CD8-positive, alpha-beta memory T cell (primary cell): Measurements from ENCODE around the gene BDKRB1. TPM values are rescaled to one million over a fixed set of nuclear protein-coding genes. Genes with fewer than 3 reads are reported as not detected.

Experiments used
- CTCF ChIA-PET: fragments of 350-600 bp; sonication (Branson Sonifier 250); formaldehyde crosslinking; loops from one replicate; lab custom pipeline; 2021; ENCODE audit warnings: antibody characterized with exemption; lab: Charles Lee
- POLR2A ChIA-PET: fragments of 350-600 bp; sonication (Branson Sonifier 250); formaldehyde crosslinking; loops from one replicate; lab custom pipeline; 2021; ENCODE audit warnings: antibody characterized with exemption; lab: Charles Lee
- DNase-seq, 5 donors: peaks; one replicate each; pipeline versions ENCODE4 v3.0.0 to v3.0.0-alpha.2; 2020 to 2022; ENCODE audit warnings: mixed read lengths in 1 of 5
- H3K27ac ChIP-seq: one replicate; pipeline ENCODE4 v1.7.0; 2013; ENCODE audit warnings: low read depth, mild to moderate bottlenecking, low read length, moderate library complexity
- H3K27me3 ChIP-seq: 2 replicates; pipeline ENCODE4 v1.7.0; 2013; ENCODE audit warnings: low read length, mild to moderate bottlenecking; ENCODE audit not compliant: insufficient read depth, poor library complexity, severe bottlenecking
- H3K36me3 ChIP-seq: 2 replicates; pipeline ENCODE4 v1.7.0; 2013; ENCODE audit warnings: mild to moderate bottlenecking, low read length, moderate library complexity; ENCODE audit not compliant: insufficient read depth
- H3K4me1 ChIP-seq: 2 replicates; pipeline ENCODE4 v1.7.0; 2013; ENCODE audit warnings: mild to moderate bottlenecking, low read length, moderate library complexity; ENCODE audit not compliant: insufficient read depth
- H3K4me3 ChIP-seq: 2 replicates; pipeline ENCODE4 v1.7.0; 2013; ENCODE audit warnings: mild to moderate bottlenecking, low read length
- H3K9me3 ChIP-seq: 2 replicates; pipeline ENCODE4 v1.7.0; 2013; ENCODE audit warnings: mild to moderate bottlenecking, low read length
- H3K27ac Mint-ChIP-seq, 8 donors: one replicate each; pipeline ENCODE4 v1.8.0; 2020 to 2021; ENCODE audit warnings: mixed read lengths in 8 of 8, mild to moderate bottlenecking in 6 of 8, inconsistent platforms in 3 of 8, moderate library complexity in 3 of 8
- H3K27me3 Mint-ChIP-seq, 2 donors: one replicate each; pipeline ENCODE4 v1.8.0; 2020 to 2021; ENCODE audit warnings: mixed read lengths in 2 of 2, mild to moderate bottlenecking in 1 of 2, moderate library complexity in 1 of 2
- H3K36me3 Mint-ChIP-seq, 3 donors: one replicate each; pipeline ENCODE4 v1.8.0; 2020 to 2021; ENCODE audit warnings: mixed read lengths in 3 of 3, inconsistent platforms in 1 of 3, mild to moderate bottlenecking in 1 of 3
- H3K4me1 Mint-ChIP-seq, 3 donors: one replicate each; pipeline ENCODE4 v1.8.0; 2020 to 2021; ENCODE audit warnings: mixed read lengths in 3 of 3, inconsistent platforms in 1 of 3, mild to moderate bottlenecking in 1 of 3
- H3K4me3 Mint-ChIP-seq, 7 donors: one replicate each; pipeline ENCODE4 v1.8.0; 2020 to 2021; ENCODE audit warnings: mixed read lengths in 7 of 7, mild to moderate bottlenecking in 6 of 7, moderate library complexity in 4 of 7, inconsistent platforms in 2 of 7
- H3K9me3 Mint-ChIP-seq, 5 donors: one replicate each; pipeline ENCODE4 v1.8.0; 2020 to 2022; ENCODE audit warnings: mixed read lengths in 5 of 5, mild to moderate bottlenecking in 3 of 5, moderate library complexity in 2 of 5, inconsistent platforms in 1 of 5
- polyA plus RNA-seq: library from polyadenylated mRNA; unstranded; fragments of 300-500 nt; fragmentation: Illumina TruSeq; gene quantifications from one replicate; pipeline ENCODE4 v1.2.3, GENCODE V29; 2021
- total RNA-seq, 2 experiments: library from RNA; stranded (reverse); gene quantifications; one replicate each; pipeline ENCODE4 v1.2.3, GENCODE V29; 2021

The BDKRB1 gene
- total and polyA plus RNA-seq, 3 experiments from 2014 or later, result not detected

DNA sequence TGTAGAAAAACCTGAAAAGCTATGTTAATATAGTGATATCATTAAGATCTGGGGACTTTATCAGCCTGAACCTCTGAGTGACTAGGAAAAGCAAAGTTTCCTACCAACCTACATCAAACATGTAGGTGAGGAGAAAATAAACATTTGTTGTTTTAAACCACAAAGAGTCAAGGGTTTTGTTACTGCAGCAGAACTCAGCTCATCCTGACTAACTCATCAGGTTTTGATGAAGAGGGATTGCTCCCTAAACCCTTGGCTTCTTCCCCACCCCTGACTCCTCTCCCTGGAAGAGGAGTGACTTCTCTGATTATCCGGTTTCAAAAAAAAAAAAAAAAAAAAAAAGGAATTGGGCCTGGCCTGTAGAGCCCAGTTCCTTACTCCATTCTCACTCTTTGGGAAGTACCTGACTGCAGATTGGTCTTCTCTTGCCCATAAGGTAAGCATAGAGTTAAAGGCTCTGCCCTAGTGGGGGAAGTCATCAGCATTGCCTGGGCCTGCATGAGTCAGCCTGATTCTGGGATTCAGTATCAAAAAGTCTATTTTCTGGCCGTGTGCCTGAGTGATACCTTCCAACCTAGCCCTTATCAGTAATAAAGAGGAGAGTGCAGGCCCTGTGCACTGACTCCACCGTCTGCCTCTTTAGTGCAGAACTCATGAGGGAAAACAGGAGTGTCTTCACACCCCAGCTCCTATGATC lies 16.9 kb downstream of the BDKRB1 start:
- Histone ChIP-seq H3K4me1 (no peaks in the 10 kb centered on the region), H3K9me3 (peaks cover 4% of the 10 kb centered on the region), H3K36me3 (no peaks in the 10 kb centered on the region), H3K27me3 (no peaks in the 10 kb centered on the region), H3K27ac (no peak overlapping the region), H3K4me3 (no peak overlapping the region)
- ChIA-PET CTCF (interaction anchor here (1.0 kb wide), 1 partner anchor 14 kb away, joined by 3 read pairs; no protein-coding TSS in a partner anchor), POLR2A (no interaction called here)
- no peak for DNase-seq
- Mint-ChIP-seq H3K4me3 (no peak overlapping the region), H3K4me1 (no peaks in the 10 kb centered on the region), H3K27me3 (peaks cover 5% of the 10 kb centered on the region in 2 donors), H3K27ac (no peak overlapping the region), H3K36me3 (peaks cover 0 to 9% (median 0%) of the 10 kb centered on the region in 3 donors), H3K9me3 (peaks cover 0 to 13% (median 5%) of the 10 kb centered on the region in 5 donors)

DNA sequence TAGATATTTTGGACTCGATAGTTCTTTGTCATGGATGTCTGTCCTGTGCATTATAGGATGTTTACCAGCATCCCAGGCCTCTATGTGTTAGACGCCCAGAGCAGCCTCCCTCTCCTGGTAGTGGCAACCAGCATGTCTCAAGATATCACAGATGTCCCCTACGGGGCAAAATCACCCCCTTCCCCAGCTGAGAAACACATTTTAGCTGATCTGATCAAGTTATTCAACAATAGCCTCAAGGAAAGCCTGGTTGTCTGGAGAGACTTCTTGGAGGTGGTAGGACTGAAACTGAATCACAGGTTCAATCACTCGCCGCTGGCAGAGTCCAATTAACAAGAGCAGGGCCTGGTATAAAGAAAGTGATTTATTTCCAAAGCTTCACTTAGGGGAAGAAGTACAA lies 17.6 kb downstream of the BDKRB1 start:
- POLR2A ChIA-PET, result no interaction called here

DNA sequence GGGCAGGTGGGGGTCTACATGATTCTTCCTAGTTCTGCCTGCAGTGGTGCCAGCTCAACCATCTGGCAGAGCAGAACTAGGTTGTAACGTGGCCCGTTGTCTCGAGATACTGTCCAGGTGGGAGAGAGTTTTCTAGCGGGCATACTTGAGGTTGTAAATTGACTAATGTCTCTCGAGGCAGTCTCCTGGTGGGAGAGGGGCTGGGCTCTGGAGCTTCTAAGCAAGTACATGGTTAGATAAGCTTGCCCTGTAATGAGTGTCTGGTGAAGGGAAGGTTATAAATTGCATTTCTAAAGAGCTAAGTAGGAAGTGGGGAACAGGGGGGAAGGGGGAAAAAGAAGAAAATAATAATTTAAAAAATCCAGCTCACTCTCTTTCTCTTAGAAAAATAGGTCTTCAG lies 18.1 kb downstream of the BDKRB1 start:
- no peak overlapping the region for H3K27ac ChIP-seq
- H3K9me3 Mint-ChIP-seq, result peaks cover 3 to 20% (median 10%) of the 10 kb centered on the region in 5 donors
- ChIA-PET POLR2A (no interaction called here), CTCF (no interaction called here)
- H3K4me1 Mint-ChIP-seq, result no peaks in the 10 kb centered on the region
- H3K36me3 Mint-ChIP-seq, result peaks cover 0 to 10% (median under 1%) of the 10 kb centered on the region in 3 donors
- H3K9me3 ChIP-seq, result peaks cover 4% of the 10 kb centered on the region
- no peaks in the 10 kb centered on the region for H3K4me1 ChIP-seq
- H3K27ac Mint-ChIP-seq, result peak overlapping the region in 1 of 8 donors; percentile 16
- DNase-seq, result no peak
- H3K4me3 ChIP-seq, result no peak overlapping the region
- no peaks in the 10 kb centered on the region for H3K36me3 ChIP-seq
- H3K27me3 ChIP-seq, result no peaks in the 10 kb centered on the region
- no peak overlapping the region for H3K4me3 Mint-ChIP-seq
- H3K27me3 Mint-ChIP-seq, result peaks cover 5% of the 10 kb centered on the region in 2 donors

More for the DNA sequence above, 17.6 kb downstream of the BDKRB1 start:
- DNase-seq, result no peak
- Histone ChIP-seq H3K4me1 (no peaks in the 10 kb centered on the region), H3K36me3 (no peaks in the 10 kb centered on the region), H3K9me3 (peaks cover 4% of the 10 kb centered on the region), H3K27me3 (no peaks in the 10 kb centered on the region), H3K27ac (no peak overlapping the region), H3K4me3 (no peak overlapping the region)
- no peaks in the 10 kb centered on the region for H3K4me1 Mint-ChIP-seq
- H3K36me3 Mint-ChIP-seq, result peaks cover 0 to 10% (median 0%) of the 10 kb centered on the region in 3 donors
- H3K4me3 Mint-ChIP-seq, result no peak overlapping the region
- H3K27ac Mint-ChIP-seq, result no peak overlapping the region
- CTCF ChIA-PET, result no interaction called here
- H3K27me3 Mint-ChIP-seq, result peaks cover 5% of the 10 kb centered on the region in 2 donors
- H3K9me3 Mint-ChIP-seq, result peaks cover under 1 to 18% (median 8%) of the 10 kb centered on the region in 5 donors

DNA sequence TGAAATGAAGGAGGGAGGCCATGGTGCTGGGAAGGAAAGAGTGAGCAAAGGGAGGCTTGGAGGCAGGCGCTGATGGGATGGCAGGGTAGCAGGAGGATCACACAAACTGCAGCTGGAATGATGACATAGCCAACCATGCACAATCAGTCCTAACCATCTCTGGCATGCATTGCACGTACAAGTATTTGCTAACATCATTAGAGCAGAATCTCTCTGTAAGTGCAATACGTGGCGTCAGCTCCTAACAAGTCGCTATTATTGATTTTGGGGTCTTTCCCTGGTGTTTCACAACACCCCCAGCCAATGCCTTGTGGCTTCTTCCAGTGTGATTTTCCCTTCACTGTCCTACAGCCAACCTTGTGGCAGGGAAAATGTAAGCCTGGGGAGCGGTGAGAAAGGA lies 18.5 kb downstream of the BDKRB1 start:
- peaks cover 0 to 14% (median 3%) of the 10 kb centered on the region in 3 donors for H3K36me3 Mint-ChIP-seq
- Histone ChIP-seq H3K4me3 (no peak overlapping the region), H3K27me3 (no peaks in the 10 kb centered on the region), H3K9me3 (peaks cover 4% of the 10 kb centered on the region), H3K27ac (no peak overlapping the region), H3K4me1 (no peaks in the 10 kb centered on the region), H3K36me3 (no peaks in the 10 kb centered on the region)
- peak overlapping the region in 2 of 8 donors; percentile 7 to 42 for H3K27ac Mint-ChIP-seq
- ChIA-PET CTCF (no interaction called here), POLR2A (no interaction called here)
- no peak overlapping the region for H3K4me3 Mint-ChIP-seq
- no peaks in the 10 kb centered on the region for H3K4me1 Mint-ChIP-seq
- peaks cover 3 to 20% (median 10%) of the 10 kb centered on the region in 5 donors for H3K9me3 Mint-ChIP-seq
- H3K27me3 Mint-ChIP-seq, result peaks cover 3 to 5% of the 10 kb centered on the region in 2 donors
- no peak for DNase-seq

DNA sequence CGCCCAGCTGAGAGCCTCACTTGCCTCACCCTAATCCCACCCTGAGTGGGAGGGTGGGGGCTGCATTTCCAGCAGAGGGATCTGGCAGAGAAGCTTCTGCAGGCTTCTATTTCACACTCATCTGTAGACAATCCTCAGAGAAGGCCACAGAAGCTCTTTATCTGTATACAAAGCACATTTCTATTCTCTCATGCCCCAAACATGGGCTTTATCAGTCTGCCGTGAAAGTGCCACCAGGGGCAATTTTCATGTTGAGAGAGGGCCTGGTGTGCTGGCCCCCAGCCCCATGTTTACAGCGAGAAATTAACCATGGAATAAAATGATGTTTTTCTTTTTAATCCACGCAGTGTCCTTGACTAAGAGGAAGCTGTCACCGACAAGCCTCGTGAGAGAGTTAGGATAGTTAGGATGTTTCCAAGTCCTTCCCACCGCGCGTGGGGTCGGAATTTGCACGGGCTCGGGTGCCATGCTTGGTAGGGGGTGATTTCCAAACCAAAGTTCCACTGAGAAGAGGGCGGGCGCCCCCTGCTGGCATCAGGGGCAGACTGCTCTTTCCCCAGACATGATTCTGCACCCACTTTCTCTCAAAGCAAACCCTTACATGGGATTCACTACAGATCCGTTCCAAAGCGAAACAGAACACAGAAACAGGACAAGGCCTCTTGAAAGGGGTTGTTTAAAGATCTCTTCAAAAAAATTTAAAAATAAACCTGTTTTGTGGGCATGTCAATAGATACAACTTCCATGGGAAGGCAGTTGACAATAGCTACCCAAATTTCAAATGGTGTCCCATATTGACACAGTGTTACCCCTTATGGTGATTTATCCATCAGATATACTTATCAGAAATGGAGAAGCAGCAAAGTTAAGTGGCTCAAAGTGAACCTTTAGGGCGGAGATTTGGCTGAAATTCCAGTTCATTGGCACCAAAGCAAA lies 19.4 kb downstream of the BDKRB1 start:
- H3K9me3 Mint-ChIP-seq, result peaks cover 3 to 20% (median 10%) of the 10 kb centered on the region in 5 donors
- peaks cover 4% of the 10 kb centered on the region for H3K9me3 ChIP-seq
- H3K4me3 Mint-ChIP-seq, result no peak overlapping the region
- DNase-seq, result peak; percentile 13 to 54 (median 35)
- peaks cover 5 to 14% (median 5%) of the 10 kb centered on the region in 3 donors for H3K36me3 Mint-ChIP-seq
- H3K4me1 ChIP-seq, result no peaks in the 10 kb centered on the region
- H3K27ac ChIP-seq, result no peak overlapping the region
- no peaks in the 10 kb centered on the region for H3K4me1 Mint-ChIP-seq
- H3K4me3 ChIP-seq, result no peak overlapping the region
- POLR2A ChIA-PET, result no interaction called here
- no peaks in the 10 kb centered on the region for H3K27me3 ChIP-seq
- H3K27ac Mint-ChIP-seq, result no peak overlapping the region
- peaks cover 0 to 3% of the 10 kb centered on the region in 2 donors for H3K27me3 Mint-ChIP-seq
- H3K36me3 ChIP-seq, result no peaks in the 10 kb centered on the region
- CTCF ChIA-PET, result no interaction called here

DNA sequence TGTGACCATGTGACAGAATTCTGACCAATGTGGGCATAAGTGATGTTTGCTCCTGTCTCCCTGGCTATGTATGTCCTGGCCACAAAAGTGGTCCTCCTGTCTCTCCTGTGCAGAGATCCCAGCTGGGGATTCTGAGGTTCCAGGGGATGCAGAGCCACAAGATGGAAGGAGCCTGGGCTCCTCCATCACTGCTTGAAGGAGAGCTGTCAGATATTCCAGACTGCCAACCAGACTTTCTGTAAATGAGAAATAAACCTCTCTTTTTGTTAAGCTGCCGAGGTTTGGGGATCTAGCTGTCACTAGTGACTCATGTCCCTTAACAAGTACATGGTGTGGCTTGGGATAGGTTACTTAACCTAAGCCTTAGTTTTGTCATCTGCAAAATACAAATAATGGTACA lies 21.9 kb downstream of the BDKRB1 start:
- no peak for DNase-seq
- Mint-ChIP-seq H3K4me3 (no peak overlapping the region), H3K4me1 (no peaks in the 10 kb centered on the region), H3K27ac (no peak overlapping the region), H3K9me3 (peaks cover 3 to 15% (median 6%) of the 10 kb centered on the region in 5 donors), H3K36me3 (peaks cover 7 to 15% (median 14%) of the 10 kb centered on the region in 3 donors), H3K27me3 (peaks cover 0 to 3% of the 10 kb centered on the region in 2 donors)
- no peaks in the 10 kb centered on the region for H3K4me1 ChIP-seq
- ChIA-PET CTCF (no interaction called here), POLR2A (no interaction called here)
- no peak overlapping the region for H3K4me3 ChIP-seq
- H3K27ac ChIP-seq, result no peak overlapping the region
- no peaks in the 10 kb centered on the region for H3K27me3 ChIP-seq
- peaks cover 4% of the 10 kb centered on the region for H3K9me3 ChIP-seq
- H3K36me3 ChIP-seq, result no peaks in the 10 kb centered on the region

DNA sequence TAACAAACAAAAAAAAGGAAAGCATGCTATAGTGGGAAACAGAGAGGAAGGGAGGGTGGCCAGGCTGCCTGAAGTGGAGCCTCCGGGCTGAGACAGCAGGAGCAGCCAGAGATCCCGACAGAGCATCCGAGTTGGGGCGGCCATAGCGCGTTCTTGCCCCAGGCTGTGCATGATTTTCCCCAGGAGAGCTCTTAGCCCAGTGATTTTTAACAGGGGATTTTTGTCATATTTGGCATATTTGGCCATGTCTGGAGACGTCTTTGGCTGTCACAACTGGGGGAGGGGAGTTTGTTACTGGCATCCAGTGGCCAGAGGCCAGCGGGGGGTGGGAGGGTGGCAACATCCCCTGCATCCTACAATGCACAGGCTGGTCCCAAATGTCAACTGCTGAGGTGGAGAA lies 23.6 kb downstream of the BDKRB1 start:
- DNase-seq, result no peak
- ChIA-PET CTCF (no interaction called here), POLR2A (no interaction called here)
- no peak overlapping the region for H3K4me3 Mint-ChIP-seq
- peaks cover 4% of the 10 kb centered on the region for H3K9me3 ChIP-seq
- H3K27me3 Mint-ChIP-seq, result peaks cover 0 to 3% of the 10 kb centered on the region in 2 donors
- no peak overlapping the region for H3K27ac Mint-ChIP-seq
- no peaks in the 10 kb centered on the region for H3K27me3 ChIP-seq
- peaks cover 3 to 11% (median 5%) of the 10 kb centered on the region in 5 donors for H3K9me3 Mint-ChIP-seq
- no peaks in the 10 kb centered on the region for H3K4me1 ChIP-seq
- peaks cover 7 to 30% (median 10%) of the 10 kb centered on the region in 3 donors for H3K36me3 Mint-ChIP-seq
- no peak overlapping the region for H3K27ac ChIP-seq
- no peak overlapping the region for H3K4me3 ChIP-seq
- H3K4me1 Mint-ChIP-seq, result no peaks in the 10 kb centered on the region
- H3K36me3 ChIP-seq, result no peaks in the 10 kb centered on the region

DNA sequence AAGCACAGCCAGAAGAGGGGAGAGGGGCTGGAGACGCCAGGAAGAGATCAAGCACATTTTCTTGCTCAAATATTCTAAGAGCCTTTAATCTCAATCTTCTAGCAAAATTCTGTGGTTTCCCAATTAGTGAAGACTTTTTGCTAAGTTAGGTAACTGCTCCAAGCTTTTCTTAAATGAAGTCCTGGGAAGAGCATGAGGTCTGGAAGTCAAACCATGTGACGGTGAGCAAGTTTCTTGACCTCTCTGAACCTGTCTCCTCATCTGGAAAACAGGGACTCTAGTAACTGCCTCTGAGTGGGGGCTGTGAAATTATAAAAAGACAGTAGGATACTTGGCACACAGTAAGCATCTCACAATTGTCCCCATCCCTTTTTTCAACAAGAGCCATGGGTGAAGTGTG lies 24.1 kb downstream of the BDKRB1 start:
- no peak for DNase-seq
- no peak overlapping the region for H3K4me3 ChIP-seq
- Mint-ChIP-seq H3K27me3 (peaks cover 0 to 3% of the 10 kb centered on the region in 2 donors), H3K4me3 (no peak overlapping the region), H3K27ac (no peak overlapping the region), H3K4me1 (no peaks in the 10 kb centered on the region), H3K36me3 (peaks cover 7 to 35% (median 10%) of the 10 kb centered on the region in 3 donors), H3K9me3 (peaks cover 3 to 11% (median 5%) of the 10 kb centered on the region in 5 donors)
- CTCF ChIA-PET, result no interaction called here
- H3K4me1 ChIP-seq, result no peaks in the 10 kb centered on the region
- no peaks in the 10 kb centered on the region for H3K27me3 ChIP-seq
- H3K27ac ChIP-seq, result no peak overlapping the region
- peaks cover 2% of the 10 kb centered on the region for H3K36me3 ChIP-seq
- POLR2A ChIA-PET, result no interaction called here
- peaks cover 4% of the 10 kb centered on the region for H3K9me3 ChIP-seq
